Measurements from ENCODE around the gene CDCA4.

CDCA4 gene

DNA sequence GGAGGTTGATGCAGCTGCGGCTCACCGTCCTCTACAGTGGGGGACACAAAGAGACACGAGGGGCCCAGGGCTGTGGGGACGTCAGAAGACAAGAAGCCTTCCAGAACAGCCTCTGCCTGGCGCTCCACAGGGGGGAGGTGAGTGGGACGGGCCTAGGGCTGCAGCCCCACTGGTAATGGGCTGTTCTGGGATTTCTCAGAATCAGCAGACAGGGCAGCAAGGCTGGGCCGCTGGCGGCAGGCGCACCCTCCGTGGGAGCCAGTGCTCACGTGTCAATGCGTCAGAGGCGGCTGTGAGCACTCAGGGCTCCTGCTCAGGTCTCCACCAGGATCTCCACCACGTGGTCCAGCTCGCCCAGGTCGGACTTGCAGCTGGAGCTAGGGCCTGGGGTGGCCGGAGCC, 10.0 kb downstream of the CDCA4 start:
- Histone ChIP-seq H3K27me3 (ENCODE audit: insufficient read depth, low read depth, severe bottlenecking) (no peaks in the 10 kb centered on the region), H3K36me3 (peaks cover 68% of the 10 kb centered on the region), H3K9me3 (ENCODE audit: severe bottlenecking) (no peaks in the 10 kb centered on the region), H3K27ac (no peak overlapping the region), H3K4me3 (ENCODE audit: low read depth, low read length) (no peak overlapping the region)
- no peak for DNase-seq
- TF ChIP-seq, protein P1, sequence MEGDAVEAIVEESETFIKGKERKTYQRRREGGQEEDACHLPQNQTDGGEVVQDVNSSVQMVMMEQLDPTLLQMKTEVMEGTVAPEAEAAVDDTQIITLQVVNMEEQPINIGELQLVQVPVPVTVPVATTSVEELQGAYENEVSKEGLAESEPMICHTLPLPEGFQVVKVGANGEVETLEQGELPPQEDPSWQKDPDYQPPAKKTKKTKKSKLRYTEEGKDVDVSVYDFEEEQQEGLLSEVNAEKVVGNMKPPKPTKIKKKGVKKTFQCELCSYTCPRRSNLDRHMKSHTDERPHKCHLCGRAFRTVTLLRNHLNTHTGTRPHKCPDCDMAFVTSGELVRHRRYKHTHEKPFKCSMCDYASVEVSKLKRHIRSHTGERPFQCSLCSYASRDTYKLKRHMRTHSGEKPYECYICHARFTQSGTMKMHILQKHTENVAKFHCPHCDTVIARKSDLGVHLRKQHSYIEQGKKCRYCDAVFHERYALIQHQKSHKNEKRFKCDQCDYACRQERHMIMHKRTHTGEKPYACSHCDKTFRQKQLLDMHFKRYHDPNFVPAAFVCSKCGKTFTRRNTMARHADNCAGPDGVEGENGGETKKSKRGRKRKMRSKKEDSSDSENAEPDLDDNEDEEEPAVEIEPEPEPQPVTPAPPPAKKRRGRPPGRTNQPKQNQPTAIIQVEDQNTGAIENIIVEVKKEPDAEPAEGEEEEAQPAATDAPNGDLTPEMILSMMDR (IDR thresholded peaks at IDR 0.05; ENCODE audit: low read depth, low read length) = no peak

DNA sequence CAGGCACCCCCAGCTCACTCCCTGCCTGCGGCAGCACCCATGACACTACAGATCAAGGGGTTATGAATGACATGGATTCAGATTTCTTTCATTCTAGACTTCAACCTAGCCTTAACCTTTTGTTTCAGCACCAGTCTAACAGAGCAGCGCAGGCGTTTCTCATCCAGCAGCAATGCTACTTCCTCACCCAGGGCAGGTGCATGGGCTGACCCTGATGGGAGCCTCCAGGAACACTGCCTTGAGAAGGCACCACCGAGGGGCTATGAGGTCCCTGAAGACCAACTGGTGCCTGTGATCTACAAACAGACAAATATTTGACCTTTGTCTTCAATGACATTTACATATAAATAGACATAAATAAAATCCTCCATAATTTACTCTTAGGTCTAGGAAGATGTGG, 10.8 kb downstream of the CDCA4 start:
- Histone ChIP-seq H3K4me3 (ENCODE audit: low read depth, low read length) (no peak overlapping the region), H3K9me3 (ENCODE audit: severe bottlenecking) (no peaks in the 10 kb centered on the region), H3K27ac (no peak overlapping the region), H3K36me3 (peaks cover 61% of the 10 kb centered on the region), H3K27me3 (ENCODE audit: insufficient read depth, low read depth, severe bottlenecking) (no peaks in the 10 kb centered on the region)
- no peak for DNase-seq
- TF ChIP-seq, protein P1 (IDR thresholded peaks at IDR 0.05; ENCODE audit: low read depth, low read length) = no peak

DNA sequence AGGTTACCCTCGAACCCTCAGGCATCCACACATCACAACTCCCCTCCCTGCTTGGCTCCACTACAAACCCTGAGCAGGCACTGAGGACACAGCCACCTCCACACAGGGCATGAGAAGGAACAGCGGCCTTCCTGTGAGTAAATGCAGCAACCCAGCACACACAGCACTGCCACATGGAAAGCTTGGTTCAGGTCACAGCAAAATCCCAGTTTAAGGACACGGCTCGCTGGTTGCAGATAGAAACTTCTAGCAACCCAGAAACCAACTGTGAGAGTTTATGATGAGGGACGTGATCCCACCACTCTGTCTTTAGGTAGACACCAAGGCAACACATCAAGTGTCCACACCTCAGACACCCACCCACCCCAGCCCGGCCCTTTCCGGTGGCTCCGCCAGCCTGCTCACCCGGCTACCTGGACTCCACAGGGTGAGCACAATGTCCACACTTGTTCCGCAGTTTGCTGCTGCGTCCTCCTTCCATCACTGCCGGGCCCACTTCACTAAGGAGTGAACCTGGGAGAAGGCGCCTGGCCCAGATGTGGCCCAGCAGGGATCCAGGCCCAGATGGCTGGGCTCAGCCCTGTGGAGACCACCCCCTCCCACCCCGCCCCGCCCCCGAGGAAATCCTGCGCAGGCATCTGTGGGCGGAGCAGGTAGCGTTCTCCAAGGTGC, 13.2 kb downstream of the CDCA4 start:
- TF ChIP-seq, protein P1 (IDR thresholded peaks at IDR 0.05; ENCODE audit: low read depth, low read length) = no peak
- H3K27me3 ChIP-seq (ENCODE audit: insufficient read depth, low read depth, severe bottlenecking) = no peaks in the 10 kb centered on the region
- no peak overlapping the region for H3K4me3 ChIP-seq (ENCODE audit: low read depth, low read length)
- H3K9me3 ChIP-seq (ENCODE audit: severe bottlenecking) = no peaks in the 10 kb centered on the region
- H3K36me3 ChIP-seq = peaks cover 56% of the 10 kb centered on the region
- H3K27ac ChIP-seq = no peak overlapping the region
- DNase-seq = no peak

DNA sequence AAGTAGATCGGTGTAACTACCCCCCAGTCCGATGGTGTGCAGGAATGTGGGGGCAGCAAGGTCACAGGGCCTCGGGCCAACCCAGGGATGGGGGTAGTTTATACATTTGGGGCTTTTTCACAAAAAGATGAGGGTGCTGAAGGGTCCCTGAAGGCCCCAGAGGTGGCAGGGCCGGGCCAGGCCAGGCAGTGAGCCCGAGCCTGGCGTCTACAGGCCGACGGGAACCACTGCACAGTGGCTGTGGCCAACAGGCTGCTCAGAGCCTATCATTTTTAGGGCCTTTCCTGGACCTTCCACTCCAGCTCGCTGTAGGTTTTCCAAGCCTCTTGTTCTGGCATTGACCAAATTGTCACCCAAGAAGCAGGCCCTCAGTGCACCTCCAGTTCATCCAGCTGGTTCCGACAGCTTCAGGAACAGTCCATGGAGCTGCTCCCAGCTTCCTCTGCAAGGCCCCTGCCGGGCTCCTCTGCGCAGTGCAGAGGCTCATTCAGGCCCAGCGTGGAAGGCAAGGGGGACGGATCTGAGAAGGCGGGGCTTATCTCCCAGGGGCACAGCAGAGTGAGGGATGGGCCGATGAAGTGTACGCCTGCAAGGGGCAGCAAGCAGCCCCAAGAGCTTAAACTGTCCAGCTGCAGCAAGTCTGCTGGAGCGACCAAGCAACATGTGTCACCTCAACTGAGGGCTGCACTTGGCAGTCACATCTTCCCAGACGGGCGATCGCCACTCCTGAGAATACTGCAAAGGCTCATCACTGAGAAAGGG, 13.9 kb downstream of the CDCA4 start:
- Histone ChIP-seq H3K27me3 (ENCODE audit: insufficient read depth, low read depth, severe bottlenecking) (no peaks in the 10 kb centered on the region), H3K9me3 (ENCODE audit: severe bottlenecking) (no peaks in the 10 kb centered on the region), H3K27ac (no peak overlapping the region), H3K36me3 (peaks cover 50% of the 10 kb centered on the region), H3K4me3 (ENCODE audit: low read depth, low read length) (no peak overlapping the region)
- no peak for DNase-seq
- TF ChIP-seq, protein P1 (IDR thresholded peaks at IDR 0.05; ENCODE audit: low read depth, low read length) = no peak

DNA sequence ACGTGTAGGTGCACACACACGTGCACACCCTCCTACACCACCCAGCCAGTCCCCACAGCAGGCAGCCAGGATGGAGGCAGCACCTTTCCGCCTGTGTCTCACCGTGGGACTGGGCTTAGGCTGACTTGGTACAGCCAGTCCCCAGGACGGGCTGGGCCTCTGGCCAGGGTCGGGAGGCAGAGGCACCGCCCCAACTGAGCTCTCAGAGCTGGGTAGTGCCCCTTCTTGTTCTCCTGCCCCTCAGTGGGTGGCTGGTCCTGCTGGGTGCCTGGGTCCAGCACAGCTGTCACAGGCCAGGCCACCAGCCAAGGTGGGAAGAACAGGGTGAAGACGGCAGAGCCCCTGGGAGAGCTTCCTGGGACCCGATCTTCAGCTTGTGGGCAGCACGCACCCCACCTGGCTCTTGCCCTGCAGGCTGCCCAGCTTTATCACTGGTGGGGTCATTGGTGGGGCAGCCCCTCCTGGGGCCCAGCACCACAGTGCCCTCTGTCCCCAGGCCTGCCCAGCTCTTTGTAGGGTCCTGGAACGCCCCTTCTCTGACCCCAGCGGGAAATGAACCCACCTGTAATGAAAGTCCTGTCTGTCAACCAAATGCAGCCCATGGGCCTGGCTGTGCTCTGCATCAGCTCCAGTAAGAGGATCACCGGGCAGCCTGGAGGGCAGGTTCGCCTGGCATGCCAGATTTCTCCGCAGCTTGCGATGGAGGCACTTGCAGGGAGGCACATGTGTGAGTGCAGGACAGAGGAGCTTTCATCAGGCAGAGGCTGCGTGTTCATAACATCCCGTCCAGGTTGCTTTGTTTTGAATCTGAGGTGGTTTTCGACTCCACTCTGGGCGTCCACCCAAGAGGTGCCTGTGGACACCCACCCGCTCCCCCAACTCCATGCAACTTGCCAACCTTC, 14.7 kb downstream of the CDCA4 start:
- Histone ChIP-seq H3K27ac (no peak overlapping the region), H3K27me3 (ENCODE audit: insufficient read depth, low read depth, severe bottlenecking) (no peaks in the 10 kb centered on the region), H3K9me3 (ENCODE audit: severe bottlenecking) (no peaks in the 10 kb centered on the region), H3K36me3 (peaks cover 42% of the 10 kb centered on the region), H3K4me3 (ENCODE audit: low read depth, low read length) (no peak overlapping the region)
- DNase-seq = no peak
- TF ChIP-seq, protein P1 (IDR thresholded peaks at IDR 0.05; ENCODE audit: low read depth, low read length) = no peak

Measured in WERI-Rb-1 (cell line).